ENCODE results near the gene TAS1R2. TPM values are rescaled to one million over a fixed set of nuclear protein-coding genes. Genes with fewer than 3 reads are reported as not detected.

Gene TAS1R2
- total and polyA plus RNA-seq, 10 donors: not detected

GRCh38 chr1:18879215-18879790 is 19.8 kb upstream of the TAS1R2 start:
- TF ChIP-seq CTCF (IDR thresholded peaks at IDR 0.05 in 8 of 11, conservative IDR thresholded peaks at IDR 0.05 in 3 of 11): no peak
- no peak for TF ChIP-seq POLR2AphosphoS5 (IDR thresholded peaks at IDR 0.05)
- TF ChIP-seq POLR2A (IDR thresholded peaks at IDR 0.05): no peak
- Histone ChIP-seq H3K36me3 (peaks cover 0 to 78% (median 11%) of the 10 kb centered on the region in 6 donors), H3K4me3 (no peak overlapping the region), H3K27me3 (replicated peaks in 1 of 7) (no peaks in the 10 kb centered on the region), H3K9me3 (no peaks in the 10 kb centered on the region), H3K4me1 (peaks cover 0 to 7% (median 0%) of the 10 kb centered on the region in 6 donors), H3K27ac (no peak overlapping the region)
- 80 to 96% (median 86%) methylated on average over 11 to 12 of the region's 12 CpGs for WGBS, 5 donors
- no peak for DNase-seq
- intact Hi-C loops (cut with DNase I; ENCODE audit: low total_unique reads): no loop called here

GRCh38 chr1:18878538-18879214 is 19.2 kb upstream of the TAS1R2 start:
- H3K4me1 ChIP-seq: peaks cover 0 to 7% (median 0%) of the 10 kb centered on the region in 6 donors
- no peak for DNase-seq
- no peak for TF ChIP-seq CTCF (IDR thresholded peaks at IDR 0.05 in 8 of 11, conservative IDR thresholded peaks at IDR 0.05 in 3 of 11)
- TF ChIP-seq POLR2A (IDR thresholded peaks at IDR 0.05): no peak
- TF ChIP-seq POLR2AphosphoS5 (IDR thresholded peaks at IDR 0.05): no peak
- H3K27ac ChIP-seq: no peak overlapping the region
- H3K4me3 ChIP-seq: no peak overlapping the region
- intact Hi-C loops (cut with DNase I; ENCODE audit: low total_unique reads): no loop called here
- 83 to 91% (median 87%) methylated on average over 12 of the region's 12 CpGs for WGBS, 5 donors
- H3K27me3 ChIP-seq (replicated peaks in 1 of 7): no peaks in the 10 kb centered on the region
- peaks cover 0 to 82% (median 11%) of the 10 kb centered on the region in 6 donors for H3K36me3 ChIP-seq
- H3K9me3 ChIP-seq: no peaks in the 10 kb centered on the region

GRCh38 chr1:18877282-18877681 is 17.8 kb upstream of the TAS1R2 start:
- TF ChIP-seq POLR2AphosphoS5 (IDR thresholded peaks at IDR 0.05) (no peak), CTCF (IDR thresholded peaks at IDR 0.05 in 8 of 11, conservative IDR thresholded peaks at IDR 0.05 in 3 of 11) (no peak), POLR2A (IDR thresholded peaks at IDR 0.05) (no peak)
- WGBS, 5 donors: 91 to 96% (median 92%) methylated on average over 35 of the region's 35 CpGs
- no peak for DNase-seq
- no peak overlapping the region for H3K4me3 ChIP-seq
- H3K36me3 ChIP-seq: peaks cover 0 to 82% (median 9%) of the 10 kb centered on the region in 6 donors
- intact Hi-C loops (cut with DNase I; ENCODE audit: low total_unique reads): no loop called here
- H3K27ac ChIP-seq: no peak overlapping the region
- peaks cover 0 to 7% (median 0%) of the 10 kb centered on the region in 6 donors for H3K4me1 ChIP-seq
- no peaks in the 10 kb centered on the region for H3K27me3 ChIP-seq (replicated peaks in 1 of 7)
- H3K9me3 ChIP-seq: no peaks in the 10 kb centered on the region

- H3K27ac ChIP-seq: no peak overlapping the region
- intact Hi-C loops (cut with DNase I; ENCODE audit: low total_unique reads): no loop called here
- no peaks in the 10 kb centered on the region for H3K27me3 ChIP-seq (replicated peaks in 1 of 7)
- H3K9me3 ChIP-seq: no peaks in the 10 kb centered on the region
- 85 to 97% (median 90%) methylated on average over 7 to 10 of the region's 10 CpGs for WGBS, 5 donors
- H3K36me3 ChIP-seq: peaks cover 0 to 81% (median 7%) of the 10 kb centered on the region in 6 donors
- TF ChIP-seq POLR2AphosphoS5 (IDR thresholded peaks at IDR 0.05): no peak
- TF ChIP-seq CTCF (IDR thresholded peaks at IDR 0.05 in 8 of 11, conservative IDR thresholded peaks at IDR 0.05 in 3 of 11): no peak
- TF ChIP-seq POLR2A (IDR thresholded peaks at IDR 0.05): no peak
- DNase-seq: no peak
- no peak overlapping the region for H3K4me3 ChIP-seq
- H3K4me1 ChIP-seq: peaks cover 0 to 7% (median 0%) of the 10 kb centered on the region in 6 donors
Observed at GRCh38 chr1:18876210-18876609, 16.8 kb upstream of the TAS1R2 start.
